Activated CD4-positive, alpha-beta T cell treated with anti-CD3 and anti-CD28 coated beads, Interleukin-2, amount 10 ng/mL, durations not matched to agents 24 days and 14 days (primary cell): ENCODE measurements around the gene ZFYVE21. TPM values are rescaled to one million over a fixed set of nuclear protein-coding genes. Genes with fewer than 3 reads are reported as not detected.

Source experiments
- DNase-seq: peaks from one replicate; pipeline ENCODE4 v3.0.0; 2022
- H3K27ac Mint-ChIP-seq: one replicate; pipeline ENCODE4 v1.8.0; 2022; ENCODE audit warnings: mild to moderate bottlenecking, mixed read lengths
- H3K27me3 Mint-ChIP-seq: one replicate; pipeline ENCODE4 v1.8.0; 2022; ENCODE audit warnings: mixed read lengths
- H3K36me3 Mint-ChIP-seq: one replicate; pipeline ENCODE4 v1.8.0; 2022; ENCODE audit warnings: low read depth, mild to moderate bottlenecking, mixed read lengths
- H3K4me1 Mint-ChIP-seq: one replicate; pipeline ENCODE4 v1.8.0; 2021; ENCODE audit warnings: mixed read lengths
- H3K4me3 Mint-ChIP-seq: one replicate; pipeline ENCODE4 v1.8.0; 2022; ENCODE audit warnings: mild to moderate bottlenecking, moderate library complexity, mixed read lengths
- H3K9me3 Mint-ChIP-seq: one replicate; pipeline ENCODE4 v1.8.0; 2021; ENCODE audit warnings: mixed read lengths
- intact Hi-C: fragments of 100-400 bp; cut with micrococcal nuclease; formaldehyde crosslinking; loops from one replicate; pipeline ENCODE4 v1.15.1; 2023
- total RNA-seq: library from RNA; stranded (reverse); gene quantifications from 2 replicates; pipeline ENCODE4 v1.2.3, GENCODE V29; 2022

ZFYVE21 gene
- total RNA-seq, 1 donor from 2014 or later, result 23.9 TPM

DNA sequence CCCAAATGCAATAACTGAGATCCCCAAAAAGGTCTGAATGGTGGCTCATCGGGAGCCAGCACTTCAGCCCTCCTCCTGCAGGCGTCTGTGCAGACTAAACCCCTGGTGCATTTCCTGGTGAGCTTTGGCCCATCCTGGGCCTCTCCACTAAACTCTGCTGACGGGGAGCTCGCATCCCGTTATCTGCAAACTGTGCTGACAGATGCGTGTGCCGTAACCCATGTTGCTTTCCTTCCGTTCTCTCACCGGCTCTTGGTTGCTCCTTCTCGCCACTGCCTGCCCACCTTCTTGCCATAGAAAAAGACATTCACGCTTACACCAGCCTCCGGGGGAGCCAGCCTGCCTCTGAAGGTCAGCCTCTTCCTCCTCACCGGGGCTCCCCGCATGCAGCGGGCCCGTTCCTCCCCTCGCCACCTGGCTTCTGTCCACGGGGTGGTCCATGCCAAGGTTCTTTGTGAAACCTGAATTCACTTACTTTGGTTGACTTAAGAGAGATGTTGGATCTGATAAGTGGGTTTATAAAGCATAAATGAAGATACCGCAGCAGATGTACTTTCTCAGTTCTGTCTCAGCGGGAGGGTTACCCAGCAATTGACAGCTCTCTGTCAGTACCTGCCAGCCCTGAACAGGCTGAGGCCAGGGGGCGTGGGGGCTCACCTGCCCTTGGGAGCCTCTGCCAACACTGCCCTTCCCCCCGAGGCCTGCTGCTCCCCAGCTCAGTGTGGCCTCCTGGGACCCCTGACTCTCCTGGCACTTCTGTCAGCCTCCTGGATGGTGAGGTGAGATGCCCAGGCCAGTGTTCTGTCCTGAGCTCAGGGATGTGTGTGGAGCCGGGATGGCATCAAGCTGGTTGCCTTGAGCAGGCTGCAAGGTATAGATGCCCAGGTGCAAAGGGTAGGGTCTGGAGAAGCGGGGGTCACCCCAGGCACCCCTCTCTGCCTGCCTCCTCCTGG is 14.2 kb downstream of the ZFYVE21 start:
- DNase-seq, result no peak
- Mint-ChIP-seq H3K36me3 (peaks cover 14% of the 10 kb centered on the region), H3K27me3 (no peaks in the 10 kb centered on the region), H3K27ac (no peak overlapping the region), H3K4me3 (no peak overlapping the region), H3K4me1 (no peaks in the 10 kb centered on the region), H3K9me3 (no peaks in the 10 kb centered on the region)
- intact Hi-C loops, result no loop called here

DNA sequence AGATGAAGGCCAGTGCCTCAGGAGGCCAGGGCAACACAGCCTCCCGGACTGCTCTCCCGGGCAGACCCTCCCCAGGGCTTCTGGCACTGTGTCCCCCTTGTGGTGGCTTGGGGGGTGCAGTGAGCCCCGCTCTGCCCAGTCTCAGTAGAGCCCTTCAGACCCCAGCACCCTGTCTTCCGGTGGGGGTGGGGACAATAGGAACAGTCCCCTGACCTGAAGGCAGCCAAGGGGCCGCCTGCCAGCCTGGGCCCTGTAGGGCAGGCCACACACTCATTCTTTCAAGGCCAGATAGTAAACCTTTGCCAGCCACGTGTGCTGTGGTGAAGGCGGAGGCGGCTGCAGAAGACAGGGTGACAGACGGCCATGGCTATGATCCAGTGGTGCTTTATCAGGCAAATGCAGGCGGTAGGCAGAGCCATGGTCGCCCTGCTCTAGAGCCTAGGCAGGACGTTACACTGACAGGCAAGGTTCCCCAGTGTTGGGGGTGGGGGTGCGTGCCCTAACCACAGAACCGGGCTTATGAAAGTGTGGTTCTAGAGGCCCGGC is 15.0 kb downstream of the ZFYVE21 start:
- intact Hi-C loops, result no loop called here
- no peak overlapping the region for H3K27ac Mint-ChIP-seq
- H3K4me3 Mint-ChIP-seq, result no peak overlapping the region
- H3K36me3 Mint-ChIP-seq, result peaks cover 14% of the 10 kb centered on the region
- no peaks in the 10 kb centered on the region for H3K9me3 Mint-ChIP-seq
- no peak for DNase-seq
- no peaks in the 10 kb centered on the region for H3K4me1 Mint-ChIP-seq
- no peaks in the 10 kb centered on the region for H3K27me3 Mint-ChIP-seq

DNA sequence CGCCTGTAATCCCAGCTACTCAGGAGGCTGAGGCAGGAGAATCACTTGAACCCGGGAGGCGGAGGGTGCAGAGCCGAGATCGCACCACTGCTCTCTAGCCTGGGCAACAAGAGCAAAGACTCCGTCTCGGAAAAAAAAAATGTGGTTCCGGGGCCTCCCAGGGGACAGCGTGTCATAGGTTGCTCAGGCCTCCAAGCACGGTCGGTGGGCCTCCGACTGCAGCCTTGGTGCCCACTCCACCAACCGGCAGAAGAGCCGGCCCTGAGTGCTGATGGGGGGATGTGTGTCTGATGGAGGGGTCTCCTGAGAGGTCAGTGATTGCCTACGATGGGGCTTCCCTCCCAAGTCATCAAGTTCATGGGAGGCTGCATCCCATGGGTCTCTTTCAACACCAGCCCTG is 15.9 kb downstream of the ZFYVE21 start:
- Mint-ChIP-seq H3K27ac (no peak overlapping the region), H3K36me3 (peaks cover 14% of the 10 kb centered on the region), H3K9me3 (no peaks in the 10 kb centered on the region), H3K4me3 (no peak overlapping the region), H3K4me1 (no peaks in the 10 kb centered on the region), H3K27me3 (no peaks in the 10 kb centered on the region)
- no peak for DNase-seq
- intact Hi-C loops, result no loop called here

DNA sequence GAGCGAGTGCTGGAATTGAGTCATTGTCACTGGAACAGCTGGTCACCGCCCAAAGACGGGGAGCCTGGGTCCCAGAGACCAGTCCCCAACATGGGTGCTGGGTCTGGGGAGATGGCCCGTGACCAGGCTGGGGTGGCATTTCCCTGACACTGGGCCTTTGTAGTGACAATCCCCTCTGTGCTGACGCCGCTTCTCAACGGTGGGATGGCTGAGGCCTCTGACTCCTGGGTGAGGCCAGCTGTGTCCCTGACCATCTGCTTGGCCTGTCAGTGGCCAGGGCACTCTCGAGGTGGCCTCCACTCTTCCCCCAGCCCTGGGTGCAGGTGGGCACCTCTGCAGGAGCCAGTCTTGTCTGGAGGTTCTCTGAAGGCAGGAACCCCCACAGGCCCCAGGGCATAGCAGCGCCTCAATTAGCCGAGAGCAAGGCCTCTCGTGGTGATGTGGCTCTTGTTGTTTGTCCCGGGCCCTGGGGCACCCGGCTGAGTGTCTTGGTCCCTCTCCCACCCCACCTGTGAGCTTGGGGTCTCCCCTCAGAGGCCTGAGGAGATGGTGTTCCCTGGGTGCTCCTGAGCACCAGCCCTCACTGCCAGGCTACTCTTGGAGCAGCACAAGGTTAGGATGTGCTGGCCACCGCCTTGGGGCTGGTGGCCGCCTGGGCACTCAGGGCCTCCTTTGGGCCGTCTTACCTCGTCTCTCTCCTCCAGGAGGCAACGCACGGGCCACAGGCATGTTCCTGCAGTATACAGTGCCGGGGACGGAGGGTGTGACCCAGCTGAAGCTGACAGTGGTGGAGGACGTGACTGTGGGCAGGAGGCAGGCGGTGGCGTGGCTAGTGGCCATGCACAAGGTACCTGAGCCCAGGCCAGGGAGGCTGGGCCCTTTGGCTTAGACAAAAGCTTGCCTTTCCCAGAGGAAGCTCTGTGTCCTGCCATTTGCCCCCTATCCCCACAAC is 16.6 kb downstream of the ZFYVE21 start:
- intact Hi-C loops, result no loop called here
- Mint-ChIP-seq H3K27ac (no peak overlapping the region), H3K4me3 (no peak overlapping the region), H3K4me1 (no peaks in the 10 kb centered on the region), H3K27me3 (no peaks in the 10 kb centered on the region), H3K9me3 (no peaks in the 10 kb centered on the region), H3K36me3 (peaks cover 14% of the 10 kb centered on the region)
- DNase-seq, result no peak

DNA sequence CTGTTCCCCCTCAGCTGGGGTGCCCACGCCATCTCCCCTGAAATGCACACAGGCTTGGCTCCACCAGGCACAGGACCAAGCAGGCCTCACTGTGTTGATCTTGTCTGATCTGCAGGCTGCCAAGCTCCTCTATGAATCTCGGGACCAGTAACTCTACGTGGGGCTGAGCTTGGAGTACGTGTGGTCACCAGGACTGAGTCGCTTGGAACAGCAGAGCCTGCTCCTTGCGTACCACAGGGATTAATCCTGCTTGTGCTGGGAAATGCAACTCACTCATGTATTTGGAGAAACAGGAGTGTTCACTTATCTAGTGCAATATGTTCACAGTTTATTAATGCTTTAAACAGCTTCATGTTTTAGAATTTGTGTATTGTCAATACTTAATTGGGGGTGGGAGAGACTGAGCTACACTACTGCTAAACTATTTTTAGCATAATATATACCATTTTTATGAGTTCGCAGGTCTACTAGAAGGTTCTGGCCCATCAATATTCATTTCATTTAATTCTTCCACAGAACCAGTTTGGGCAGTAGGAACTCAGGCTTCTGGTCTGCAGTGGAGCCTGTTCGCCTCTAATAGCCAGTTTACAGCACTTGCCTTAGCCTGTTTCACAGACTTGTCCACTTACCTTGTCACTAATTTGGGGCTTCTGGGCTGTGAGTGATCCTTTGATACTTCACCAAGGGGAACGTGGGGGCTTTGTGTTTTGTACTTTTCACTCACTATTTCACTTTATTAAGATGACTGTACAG is 17.4 kb downstream of the ZFYVE21 start:
- Mint-ChIP-seq H3K27ac (no peak overlapping the region), H3K4me3 (no peak overlapping the region), H3K36me3 (peaks cover 14% of the 10 kb centered on the region), H3K9me3 (no peaks in the 10 kb centered on the region), H3K4me1 (no peaks in the 10 kb centered on the region), H3K27me3 (no peaks in the 10 kb centered on the region)
- no peak for DNase-seq
- intact Hi-C loops, result no loop called here

DNA sequence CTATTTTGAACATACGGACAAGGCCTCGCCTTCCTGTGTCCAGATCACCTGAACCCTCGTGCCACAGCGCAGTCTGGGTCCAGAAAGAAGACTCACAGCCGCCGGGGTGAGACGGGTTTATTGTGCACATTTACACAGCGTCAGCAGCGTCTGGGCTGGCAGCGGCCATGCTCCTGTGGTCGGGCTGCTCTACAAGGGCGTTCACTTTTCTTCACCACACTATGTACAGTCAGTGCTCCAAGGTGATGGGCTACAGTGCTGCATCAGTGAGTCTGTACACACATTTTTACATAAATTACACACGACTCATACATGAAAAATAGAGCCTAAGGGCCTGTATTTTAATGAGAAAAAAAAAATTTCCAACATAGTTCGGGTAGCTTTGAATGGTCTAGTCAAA is 18.0 kb downstream of the ZFYVE21 start:
- intact Hi-C loops, result no loop called here
- no peaks in the 10 kb centered on the region for H3K27me3 Mint-ChIP-seq

DNA sequence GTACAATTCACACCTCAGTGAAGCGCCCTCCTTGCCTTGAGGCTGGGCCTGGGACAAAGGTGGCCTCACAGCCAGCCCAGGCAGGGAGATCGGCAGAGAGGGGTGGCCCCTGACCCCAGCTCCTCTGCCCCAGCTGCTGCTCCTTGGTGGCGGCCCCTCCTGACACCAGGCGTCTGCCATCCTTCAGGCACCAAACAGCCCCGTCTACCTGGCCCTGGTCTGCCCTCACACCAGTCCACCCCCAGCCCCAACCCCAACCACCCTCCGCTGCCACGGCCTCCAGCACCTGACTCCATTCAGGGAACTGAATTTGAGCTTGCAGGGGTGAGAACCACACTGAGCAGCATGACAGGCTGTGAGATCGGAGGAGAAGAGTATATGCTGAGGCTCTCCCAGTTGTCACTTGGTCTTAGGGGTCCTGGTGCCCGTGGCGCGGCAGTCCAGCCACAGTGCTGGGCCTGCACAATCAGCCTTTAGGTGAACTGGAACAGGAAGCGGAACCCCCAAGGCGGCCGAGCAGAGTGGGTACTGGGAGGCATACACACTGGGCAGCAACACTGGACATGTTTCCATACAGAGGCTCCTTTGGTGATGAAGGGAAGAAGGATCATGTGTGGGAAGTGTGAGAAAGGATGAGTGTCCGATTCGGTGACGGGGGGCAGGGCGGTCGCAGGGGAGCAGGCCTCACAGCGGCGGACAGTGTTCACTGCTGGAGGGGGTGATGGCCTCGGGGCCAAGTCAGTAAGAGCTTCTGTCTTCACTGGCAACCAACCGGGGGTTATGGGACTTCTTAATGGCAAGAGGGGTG is 18.7 kb downstream of the ZFYVE21 start:
- Mint-ChIP-seq H3K9me3 (no peaks in the 10 kb centered on the region), H3K27me3 (no peaks in the 10 kb centered on the region), H3K4me1 (no peaks in the 10 kb centered on the region), H3K36me3 (peaks cover 11% of the 10 kb centered on the region), H3K27ac (no peak overlapping the region), H3K4me3 (no peak overlapping the region)
- DNase-seq, result no peak
- intact Hi-C loops, result no loop called here

More for the DNA sequence above, 18.0 kb downstream of the ZFYVE21 start:
- H3K4me3 Mint-ChIP-seq, result no peak overlapping the region
- H3K4me1 Mint-ChIP-seq, result no peaks in the 10 kb centered on the region
- DNase-seq, result no peak
- H3K27ac Mint-ChIP-seq, result no peak overlapping the region
- H3K36me3 Mint-ChIP-seq, result peaks cover 14% of the 10 kb centered on the region
- no peaks in the 10 kb centered on the region for H3K9me3 Mint-ChIP-seq

DNA sequence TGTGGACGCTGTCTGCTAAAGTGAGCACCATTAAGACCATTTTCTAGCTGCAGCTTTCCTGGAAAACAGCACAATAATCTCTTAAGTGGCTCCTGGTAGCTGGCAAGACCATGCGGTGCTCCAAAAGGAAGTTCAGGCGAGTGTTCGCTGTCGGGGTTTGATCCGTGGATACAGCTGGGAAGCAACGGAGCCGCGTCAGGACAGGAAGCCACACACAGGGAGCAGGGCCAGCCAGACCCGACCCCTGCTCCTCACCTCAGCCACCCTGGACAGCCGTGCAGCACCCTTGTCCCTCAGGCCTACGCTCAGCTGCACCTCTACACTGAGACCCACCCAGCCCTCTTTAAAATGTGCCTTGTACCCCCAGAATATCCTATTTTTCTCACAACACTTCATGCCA is 19.4 kb downstream of the ZFYVE21 start:
- intact Hi-C loops, result no loop called here
- DNase-seq, result no peak
- Mint-ChIP-seq H3K27ac (no peak overlapping the region), H3K27me3 (no peaks in the 10 kb centered on the region), H3K36me3 (peaks cover 5% of the 10 kb centered on the region), H3K4me1 (no peaks in the 10 kb centered on the region), H3K9me3 (no peaks in the 10 kb centered on the region), H3K4me3 (no peak overlapping the region)

DNA sequence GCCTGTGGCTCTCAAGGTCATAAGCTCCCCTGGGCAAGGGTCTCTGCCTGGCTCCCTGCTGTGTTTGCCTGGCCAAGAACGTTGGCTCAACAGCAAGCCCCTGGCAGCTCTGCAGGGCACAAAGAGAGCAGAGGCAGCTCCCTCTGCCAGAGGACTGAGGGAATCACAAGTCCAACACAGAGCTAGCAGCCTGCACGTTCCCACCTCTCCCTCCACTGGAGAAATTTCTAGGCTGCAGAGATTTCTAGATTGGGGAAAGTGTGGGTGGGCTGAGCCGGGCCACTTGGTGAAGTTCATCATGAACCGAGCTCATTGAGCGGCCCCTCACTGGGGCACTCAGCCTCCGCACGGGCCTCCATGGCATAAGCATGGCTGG is 19.8 kb downstream of the ZFYVE21 start:
- Mint-ChIP-seq H3K4me3 (no peak overlapping the region), H3K4me1 (no peaks in the 10 kb centered on the region), H3K9me3 (no peaks in the 10 kb centered on the region), H3K27ac (no peak overlapping the region), H3K36me3 (peaks cover 5% of the 10 kb centered on the region), H3K27me3 (no peaks in the 10 kb centered on the region)
- no peak for DNase-seq
- intact Hi-C loops, result no loop called here

DNA sequence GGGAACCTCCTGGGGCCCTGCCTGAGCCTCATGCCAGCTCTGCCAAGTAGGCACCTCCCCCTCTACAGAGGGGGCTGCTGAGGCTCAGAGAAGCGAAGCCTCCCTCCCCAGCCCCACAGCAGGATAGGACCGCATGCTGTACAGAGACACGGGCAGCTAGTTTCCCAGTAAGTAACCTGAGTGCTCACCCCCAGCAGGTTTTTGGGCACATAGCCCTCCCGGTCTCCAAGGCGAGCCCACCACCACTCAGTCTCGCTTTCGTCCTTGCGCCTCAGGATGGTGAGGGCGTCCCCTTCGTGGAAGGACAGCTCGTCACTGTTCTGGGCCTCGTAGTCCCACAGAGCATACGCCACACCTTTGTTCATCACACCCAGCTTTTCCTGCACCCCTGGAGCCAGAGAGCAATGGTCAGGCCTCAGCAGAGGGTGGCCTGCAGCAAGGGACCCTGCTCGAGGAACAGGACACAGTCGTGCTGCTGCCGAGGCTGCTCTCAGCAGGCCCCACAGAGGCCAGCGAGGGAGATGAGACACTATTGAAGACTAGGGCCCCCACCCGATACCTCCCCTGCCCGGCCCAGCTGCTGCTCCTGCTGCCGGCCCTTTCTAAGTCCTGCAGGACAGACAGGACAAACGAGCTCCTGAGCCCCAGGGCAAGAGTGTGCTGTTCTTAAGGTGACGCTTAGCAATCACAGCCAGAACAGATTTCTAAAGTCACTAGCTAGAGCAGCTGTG is 20.4 kb downstream of the ZFYVE21 start:
- no peak for DNase-seq
- Mint-ChIP-seq H3K4me1 (no peaks in the 10 kb centered on the region), H3K27ac (no peak overlapping the region), H3K4me3 (no peak overlapping the region), H3K9me3 (no peaks in the 10 kb centered on the region), H3K27me3 (no peaks in the 10 kb centered on the region), H3K36me3 (peaks cover 5% of the 10 kb centered on the region)
- intact Hi-C loops, result no loop called here

DNA sequence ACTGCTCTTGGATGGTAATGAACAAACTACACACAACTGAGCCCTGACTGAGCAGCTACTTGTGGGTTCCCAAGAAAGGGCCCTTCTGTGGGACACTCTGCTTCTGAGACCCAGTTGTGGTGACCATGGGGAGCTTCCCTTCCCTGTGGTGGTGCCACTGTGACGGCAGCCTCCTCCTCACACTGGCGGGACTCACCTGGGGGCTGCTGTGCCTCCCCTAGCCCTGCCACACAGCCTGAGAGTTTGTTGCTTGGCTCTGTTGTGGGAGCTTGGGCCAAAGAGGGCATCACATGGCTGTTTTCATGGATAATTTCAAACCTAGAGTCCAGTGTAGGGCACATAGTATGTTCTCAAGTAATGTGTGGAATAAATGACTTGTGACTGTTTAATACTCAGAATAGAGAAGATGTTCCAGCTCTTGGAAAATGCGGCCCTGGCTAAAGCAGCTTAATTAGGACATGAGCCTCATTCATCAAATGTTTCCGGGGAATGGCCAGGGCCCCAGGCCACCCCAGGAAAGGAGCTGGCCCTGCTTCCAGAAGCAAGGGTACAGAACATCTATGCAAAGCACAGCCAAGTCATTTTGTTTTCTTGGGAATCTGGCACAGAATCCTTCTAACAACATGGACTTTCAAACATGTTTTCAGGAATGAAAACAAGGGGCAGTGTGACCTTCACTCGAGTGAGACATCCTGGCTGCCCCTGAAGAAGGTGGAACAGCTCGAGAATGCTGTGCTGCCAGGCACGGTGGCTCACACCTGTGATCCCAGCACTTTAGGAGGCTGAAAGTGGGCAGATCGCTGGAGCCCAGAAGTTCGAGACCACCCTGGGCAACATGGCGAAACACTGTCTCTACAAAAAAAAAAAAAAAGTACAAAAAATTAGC is 21.2 kb downstream of the ZFYVE21 start:
- H3K4me3 Mint-ChIP-seq, result no peak overlapping the region
- DNase-seq, result no peak
- no peaks in the 10 kb centered on the region for H3K27me3 Mint-ChIP-seq
- H3K9me3 Mint-ChIP-seq, result no peaks in the 10 kb centered on the region
- peaks cover 5% of the 10 kb centered on the region for H3K36me3 Mint-ChIP-seq
- no peaks in the 10 kb centered on the region for H3K4me1 Mint-ChIP-seq
- intact Hi-C loops, result no loop called here
- H3K27ac Mint-ChIP-seq, result no peak overlapping the region
